Right lobe of liver (tissue), 4 donors: ENCODE data around the gene PFAS.

ENCODE experiments used
- CTCF ChIP-seq, 4 donors: fragments of 200-600 bp in 3 of 4; fragments of 450-650 bp in 1 of 4; IDR thresholded peaks; one replicate each; pipeline versions ENCODE4 v1.5.1 to v1.8.0; 2016 to 2022; ENCODE audit warnings: antibody characterized with exemption in 4 of 4, mild to moderate bottlenecking in 2 of 4
- POLR2A ChIP-seq: fragments of 450-650 bp; IDR thresholded peaks from one replicate; pipeline ENCODE4 v1.6.1; 2017; ENCODE audit warnings: antibody characterized with exemption, mild to moderate bottlenecking
- donor health status: DM: no; HTN: no; CAD: no.
- donor health status: DM: no; HTN: no; CAD: no.
- donor health status: DM: no; HTN: yes; CAD: no.

DNA sequence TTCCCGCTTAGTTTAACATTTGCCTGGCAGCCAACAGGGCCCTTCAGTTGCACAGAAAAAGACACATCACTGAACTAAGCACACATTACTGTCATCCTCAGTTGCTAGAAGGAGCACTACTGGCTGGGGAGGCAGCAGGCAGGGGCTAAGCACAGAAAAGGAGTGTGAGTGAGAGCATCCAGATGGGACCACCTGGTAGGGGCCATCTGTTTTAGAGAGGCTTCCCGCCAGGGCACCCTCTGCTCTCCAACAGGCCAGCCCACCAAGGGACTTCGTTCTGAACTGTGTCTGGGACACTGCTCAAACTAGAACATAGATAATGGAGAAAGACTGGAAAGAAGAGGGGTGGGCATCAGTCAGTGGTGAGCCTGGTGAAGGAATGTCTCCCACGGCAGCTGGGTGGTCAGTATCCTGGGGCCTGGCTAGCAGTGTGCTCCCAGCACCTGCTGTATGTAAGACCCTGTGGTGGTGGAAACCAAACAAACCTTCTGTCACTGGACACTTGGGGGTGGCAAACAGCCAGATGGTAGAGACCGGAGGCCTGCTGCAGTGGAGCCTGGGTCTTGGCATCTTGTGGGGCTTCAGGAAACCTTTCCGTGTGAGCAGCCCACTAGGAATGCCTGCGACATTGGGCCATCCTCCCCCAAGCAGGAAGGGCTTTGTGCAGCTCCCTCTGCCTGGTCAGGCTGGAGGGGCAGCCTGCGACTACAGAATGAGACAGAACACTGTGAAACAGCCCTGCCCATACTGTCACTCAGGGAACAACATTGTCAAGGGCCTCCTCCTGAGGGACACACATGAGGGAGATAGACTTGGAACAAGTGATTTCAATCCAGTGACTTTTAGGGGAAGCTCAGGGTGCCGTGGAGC is 26.6 kb downstream of the PFAS start:
- TF ChIP-seq CTCF (IDR thresholded peaks at IDR 0.05) = no peak
- TF ChIP-seq POLR2A = no peak
